H1 (cell line): ENCODE results near the gene ITGB5. TPM values are rescaled to one million over a fixed set of nuclear protein-coding genes. Genes with fewer than 3 reads are reported as not detected.

ENCODE experiments used
- CTCF ChIA-PET: fragments of 300-600 bp; sonication (Branson Sonifier 250); formaldehyde crosslinking; loops from one replicate; lab custom pipeline; 2021; ENCODE audit not compliant: partially characterized antibody; lab: Charles Lee
- POLR2A ChIA-PET: fragments of 300-600 bp; sonication (Branson Sonifier 250); formaldehyde crosslinking; loops from one replicate; lab custom pipeline; 2021; ENCODE audit warnings: inconsistent platforms; ENCODE audit not compliant: partially characterized antibody; lab: Charles Lee
- DNase-seq, 2 experiments: peaks; one replicate each; pipeline versions ENCODE4 v3.0.0 to v3.0.0-alpha.2; 2010 to 2022; ENCODE audit warnings: low spot score in 2 of 2, low read depth in 1 of 2, mixed read lengths in 1 of 2
- FAIRE-seq: peaks from 2 replicates; lab custom pipeline; 2011; peaks lifted over from hg19 to GRCh38; lab: Jason Lieb, UNC
- H2AFZ ChIP-seq: 2 replicates; pipeline ENCODE4 v1.8.1; 2012; ENCODE audit warnings: low read length, inconsistent platforms
- H2AK5ac ChIP-seq: 2 replicates; pipeline ENCODE4 v1.6.1; 2013; ENCODE audit warnings: low read depth, low read length
- H2BK120ac ChIP-seq: replicated peaks from 2 replicates; pipeline ENCODE3; 2013; ENCODE audit warnings: low read depth, low read length, inconsistent platforms
- H2BK12ac ChIP-seq: 2 replicates; pipeline ENCODE4 v1.6.1; 2013; ENCODE audit warnings: low read depth, low read length
- H2BK15ac ChIP-seq: 2 replicates; pipeline ENCODE4 v1.6.1; 2013; ENCODE audit warnings: low read length
- H2BK20ac ChIP-seq: 2 replicates; pipeline ENCODE4 v1.6.1; 2013; ENCODE audit warnings: low read length
- H2BK5ac ChIP-seq: 2 replicates; pipeline ENCODE4 v1.6.1; 2013; ENCODE audit warnings: low read depth, low read length
- H3K14ac ChIP-seq: 2 replicates; pipeline ENCODE4 v1.6.1; 2013; ENCODE audit warnings: inconsistent platforms; ENCODE audit not compliant: insufficient read length
- H3K18ac ChIP-seq: 2 replicates; pipeline ENCODE4 v1.6.1; 2013; ENCODE audit warnings: low read length; ENCODE audit errors: extremely low read depth
- H3K23ac ChIP-seq: 2 replicates; pipeline ENCODE4 v1.6.1; 2013; ENCODE audit warnings: inconsistent platforms; ENCODE audit not compliant: insufficient read length
- H3K23me2 ChIP-seq: 2 replicates; pipeline ENCODE4 v1.6.1; 2013; ENCODE audit warnings: low read depth, low read length
- H3K27ac ChIP-seq: 2 replicates; pipeline ENCODE4 v1.6.1; 2011; ENCODE audit warnings: low read depth, low read length, inconsistent platforms
- H3K27me3 ChIP-seq, 4 experiments: replicated peaks in 1 of 4; 1 replicate in 1 of 4; 2 replicates in 3 of 4; pipeline versions ENCODE4 v1.6.1 to v1.8.1; 2011 to 2013; ENCODE audit warnings: low read length in 3 of 4, mild to moderate bottlenecking in 3 of 4, inconsistent platforms in 2 of 4, mixed read lengths in 2 of 4, moderate library complexity in 1 of 4; ENCODE audit not compliant: control insufficient read depth in 3 of 4, insufficient read depth in 3 of 4; ENCODE audit errors: extremely low read depth in 1 of 4
- H3K36me3 ChIP-seq, 4 experiments: 2 replicates each; pipeline versions ENCODE4 v1.6.1 to v1.8.1; 2011 to 2013; ENCODE audit warnings: mild to moderate bottlenecking in 4 of 4, low read length in 3 of 4, moderate library complexity in 2 of 4, control low read depth in 1 of 4, inconsistent platforms in 1 of 4; ENCODE audit not compliant: insufficient read depth in 4 of 4, control insufficient read depth in 2 of 4
- H3K4ac ChIP-seq: replicated peaks from 2 replicates; pipeline ENCODE3; 2013; ENCODE audit warnings: low read length, low read depth, mixed read lengths, inconsistent platforms; ENCODE audit not compliant: insufficient read length
- H3K4me1 ChIP-seq, 4 experiments: replicated peaks in 1 of 4; 1 replicate in 1 of 4; 2 replicates in 3 of 4; pipeline versions ENCODE4 v1.6.1 to v1.8.1; 2011 to 2013; ENCODE audit warnings: low read length in 3 of 4, inconsistent platforms in 2 of 4, mixed read lengths in 1 of 4; ENCODE audit not compliant: insufficient read depth in 4 of 4, control insufficient read depth in 3 of 4
- H3K4me2 ChIP-seq, 2 experiments: 2 replicates each; pipeline versions ENCODE4 v1.6.1 to v1.8.1; 2011 to 2013; ENCODE audit warnings: low read depth in 2 of 2, low read length in 2 of 2, control low read depth in 1 of 2, inconsistent platforms in 1 of 2, mild to moderate bottlenecking in 1 of 2; ENCODE audit not compliant: insufficient read depth in 1 of 2
- H3K4me3 ChIP-seq, 4 experiments: fragments of 200-600, 300-600 bp in 1 of 4; sonication (generic), shearing (Covaris generic), sonication (Bioruptor Twin) in 1 of 4; 2 replicates each; pipeline versions ENCODE4 v1.5.1 to v1.8.1; 2011 to 2016; ENCODE audit warnings: low read length in 4 of 4, low read depth in 3 of 4, control low read depth in 2 of 4, inconsistent platforms in 2 of 4, mild to moderate bottlenecking in 2 of 4, mixed read lengths in 1 of 4, moderate library complexity in 1 of 4; ENCODE audit not compliant: insufficient read depth in 2 of 4; ENCODE audit errors: extremely low read depth in 1 of 4
- H3K56ac ChIP-seq: replicated peaks from 2 replicates; pipeline ENCODE3; 2013; ENCODE audit warnings: low read depth, mild to moderate bottlenecking, mixed read lengths, low read length, inconsistent platforms; ENCODE audit not compliant: insufficient read length
- H3K79me1 ChIP-seq: 2 replicates; pipeline ENCODE4 v1.6.1; 2013; ENCODE audit warnings: low read depth, low read length, control low read depth
- H3K79me2 ChIP-seq, 2 experiments: 2 replicates each; pipeline versions ENCODE4 v1.6.1 to v1.8.1; 2012 to 2013; ENCODE audit warnings: low read length in 2 of 2, mild to moderate bottlenecking in 2 of 2, inconsistent platforms in 1 of 2; ENCODE audit not compliant: insufficient read depth in 2 of 2, control insufficient read depth in 1 of 2
- H3K9ac ChIP-seq, 4 experiments: replicated peaks in 1 of 4; 1 replicate in 1 of 4; 2 replicates in 3 of 4; pipeline versions ENCODE4 v1.6.1 to v1.8.1; 2011 to 2013; ENCODE audit warnings: low read depth in 3 of 4, low read length in 3 of 4, control low read depth in 2 of 4, mild to moderate bottlenecking in 2 of 4, moderate library complexity in 2 of 4, inconsistent platforms in 1 of 4; ENCODE audit errors: extremely low read depth in 1 of 4
- H3K9me3 ChIP-seq, 2 experiments: 2 replicates each; pipeline versions ENCODE4 v1.6.1 to v1.8.1; 2012 to 2013; ENCODE audit warnings: mild to moderate bottlenecking in 2 of 2, moderate library complexity in 2 of 2, control low read depth in 1 of 2, inconsistent platforms in 1 of 2, low read depth in 1 of 2, low read length in 1 of 2, mixed read lengths in 1 of 2; ENCODE audit not compliant: insufficient read depth in 2 of 2
- H4K20me1 ChIP-seq, 2 experiments: replicated peaks in 1 of 2; 2 replicates each; pipeline versions ENCODE3 to v1.8.1; 2011 to 2013; ENCODE audit warnings: inconsistent platforms in 2 of 2, low read length in 2 of 2, mild to moderate bottlenecking in 1 of 2; ENCODE audit not compliant: insufficient read depth in 2 of 2, control insufficient read depth in 1 of 2
- H4K5ac ChIP-seq: 2 replicates; pipeline ENCODE4 v1.6.1; 2013; ENCODE audit warnings: low read length, low read depth, mixed read lengths, inconsistent platforms; ENCODE audit not compliant: insufficient read length
- H4K8ac ChIP-seq: 2 replicates; pipeline ENCODE4 v1.8.0; 2013; ENCODE audit warnings: mild to moderate bottlenecking, moderate library complexity, low read length, inconsistent platforms; ENCODE audit not compliant: insufficient read depth; ENCODE audit errors: extremely low read depth
- H4K91ac ChIP-seq: replicated peaks from 2 replicates; pipeline ENCODE3; 2013; ENCODE audit warnings: low read length, mixed read lengths, inconsistent platforms; ENCODE audit not compliant: insufficient read length
- FOSL1 ChIP-seq: IDR thresholded peaks from 2 replicates; pipeline ENCODE4 v1.6.1; 2011; ENCODE audit warnings: mild to moderate bottlenecking, low read depth, low read length, moderate library complexity; ENCODE audit not compliant: insufficient read depth
- GABPA ChIP-seq: IDR thresholded peaks from 2 replicates; pipeline ENCODE4 v1.6.1; 2011; ENCODE audit warnings: mild to moderate bottlenecking, low read length, moderate library complexity, borderline replicate concordance; ENCODE audit not compliant: insufficient read depth
- SP1 ChIP-seq: IDR thresholded peaks from 2 replicates; pipeline ENCODE4 v1.6.1; 2011; ENCODE audit warnings: low read depth, low read length
- SRF ChIP-seq: IDR thresholded peaks from 2 replicates; pipeline ENCODE4 v1.6.1; 2011; ENCODE audit warnings: mild to moderate bottlenecking, low read depth, low read length, moderate library complexity
- TAF7 ChIP-seq: optimal IDR thresholded peaks from 2 replicates; pipeline ENCODE3; 2011; ENCODE audit warnings: low read depth, mild to moderate bottlenecking, inconsistent platforms, low read length, moderate library complexity, borderline replicate concordance
- WGBS, 2 experiments: shearing (Covaris generic) in 1 of 2; methylation state at CpG; one replicate each; pipeline versions ENCODE4 v1.1.6 to v1.1.7; 2013 to 2015; ENCODE audit warnings: low lambda C conversion rate in 2 of 2, mixed read lengths in 2 of 2, inconsistent platforms in 1 of 2, low coverage in 1 of 2, missing lambda C conversion rate in 1 of 2; ENCODE audit not compliant: insufficient replicate concordance in 2 of 2, insufficient coverage in 1 of 2, insufficient read length in 1 of 2; ENCODE audit errors: extremely low coverage in 1 of 2, missing lambda C conversion rate in 1 of 2; 5-methylcytosine and 5-hydroxymethylcytosine counted together
- polyA plus RNA-seq, 7 experiments: library from polyadenylated mRNA; depleted of rRNA in 3 of 7; stranded (reverse) in 5 of 7; unstranded in 2 of 7; fragments of >200 nt in 5 of 7; fragments of 200-250 nt in 2 of 7; gene quantifications; 1 replicate in 5 of 7; 2 replicates in 1 of 7; 4 replicates in 1 of 7; pipeline versions ENCODE4 v1.2.1 to v1.2.3, GENCODE V29; 2011 to 2013; ENCODE audit warnings: missing spikeins in 2 of 7, mixed read lengths in 2 of 7
- total RNA-seq: library from RNA; stranded (reverse); fragmentation: NEBNext Ultra II Directional; extraction: Animal tissue kit (Norgen Biotek cat#: 25700); gene quantifications from 2 replicates; pipeline ENCODE4 v1.2.1, GENCODE V29; 2021

The ITGB5 gene
- total and polyA plus RNA-seq, 2 of the 8 experiments (the other 6 are each of a cell fraction or from before 2014, with no cell fraction given), result 101 to 268 TPM

GRCh38 chr3:124817079-124817478, 70.1 kb downstream of the ITGB5 start:
- no peaks in the 10 kb centered on the region; a peak in 1 of 7 replicates for H3K27me3 ChIP-seq
- no peak overlapping the region for H2BK12ac ChIP-seq

More at GRCh38 chr3:124817079-124817478, 70.1 kb downstream of the ITGB5 start:
- FAIRE-seq, result no peak
- Histone ChIP-seq H3K18ac (no peak overlapping the region), H3K79me2 (no peaks in the 10 kb centered on the region), H2BK5ac (0 out of 2 replicates have a peak overlapping the region, but pooled peaks have one; percentile 66), H4K5ac (no peak overlapping the region), H3K79me1 (peaks cover 4% of the 10 kb centered on the region; the same call in 1 of the 2 replicates), H3K14ac (no peak overlapping the region), H2AK5ac (no peak overlapping the region), H3K36me3 (peaks cover 4 to 12% (median 7%) of the 10 kb centered on the region in 4 experiments; a peak in 6 of 8 replicates), H3K23ac (no peak overlapping the region), H2BK20ac (no peak overlapping the region), H2BK120ac (no peak overlapping the region), H4K20me1 (peaks cover 0 to 2% of the 10 kb centered on the region in 2 experiments), H3K9me3 (no peaks in the 10 kb centered on the region), H3K4me1 (no peaks in the 10 kb centered on the region; a peak in 1 of 7 replicates), H2AFZ (no peak overlapping the region), H3K23me2 (no peaks in the 10 kb centered on the region), H3K4me3 (no peak overlapping the region), H4K91ac (no peak overlapping the region), H3K56ac (no peak overlapping the region), H3K4ac (no peak overlapping the region), H3K27ac (no peak overlapping the region), H4K8ac (no peak overlapping the region; the same call in 1 of the 2 replicates), H3K9ac (no peak overlapping the region), H3K4me2 (no peak overlapping the region), H2BK15ac (no peak overlapping the region)
- DNase-seq, result no peak
- no peak for TF ChIP-seq SP1
- TF ChIP-seq TAF7, result no peak
- no peak for TF ChIP-seq FOSL1
- TF ChIP-seq SRF, result no peak
- TF ChIP-seq GABPA, result no peak
- POLR2A ChIA-PET, result no interaction called here
- CTCF ChIA-PET, result interaction anchor here (0.8 to 4.6 kb wide), 4 partner anchors 10 to 56 kb away, joined by 3 to 17 read pairs (median 4); no protein-coding TSS in a partner anchor
- 93% methylated on average over 6 of the region's 6 CpGs; no CpG with 5 or more reads in 1 of the 2 experiments for WGBS, 2 experiments
